Astrocyte (in vitro differentiated cells and primary cell): Measurements from ENCODE around the gene ZBED1.

ENCODE experiments used
- CTCF ChIP-seq: IDR thresholded peaks from 2 replicates; pipeline ENCODE4 v1.5.1; 2011; ENCODE audit warnings: low read depth, mild to moderate bottlenecking, inconsistent platforms, low read length, moderate library complexity; ENCODE audit not compliant: insufficient read depth
- EZH2 ChIP-seq: IDR thresholded peaks from 2 replicates; pipeline ENCODE4 v1.6.1; 2012; ENCODE audit warnings: mild to moderate bottlenecking, low read length, inconsistent platforms; ENCODE audit not compliant: insufficient read depth

- TF ChIP-seq CTCF, result no peak
- no peak for TF ChIP-seq EZH2
Measured at GRCh38 chrX:2498781-2499302, 1.9 kb downstream of the ZBED1 start.
